H1 (cell line): ENCODE measurements around the gene RBFOX1.

ENCODE experiments used
- CTCF ChIP-seq, 3 experiments: IDR thresholded peaks; 1 replicate in 2 of 3; 2 replicates in 1 of 3; pipeline versions ENCODE4 v1.5.1 to v1.6.1; 2011; ENCODE audit warnings: low read length in 3 of 3, mild to moderate bottlenecking in 3 of 3, inconsistent platforms in 2 of 3, low read depth in 1 of 3, moderate library complexity in 1 of 3; ENCODE audit not compliant: insufficient read depth in 1 of 3; ENCODE audit errors: control extremely low read depth in 1 of 3
- JUN ChIP-seq: IDR thresholded peaks from 2 replicates; pipeline ENCODE4 v1.6.1; 2011; ENCODE audit warnings: low read depth, mild to moderate bottlenecking, improper control_type of control experiment, low read length
- POLR2A ChIP-seq, 2 experiments: IDR thresholded peaks; 1 replicate in 1 of 2; 2 replicates in 1 of 2; pipeline ENCODE4 v1.6.1; 2011; ENCODE audit warnings: low read depth in 2 of 2, low read length in 2 of 2, mild to moderate bottlenecking in 2 of 2; ENCODE audit errors: control extremely low read depth in 1 of 2

GRCh38 chr16:7577588-7577987 is 244.9 kb downstream of the RBFOX1 start:
- TF ChIP-seq POLR2A (IDR thresholded peaks at IDR 0.05; ENCODE audit: control extremely low read depth in 1 of 2, low read depth in 2 of 2, low read length in 2 of 2) (no peak), CTCF (IDR thresholded peaks at IDR 0.05; ENCODE audit: control extremely low read depth in 1 of 3, insufficient read depth in 1 of 3, low read depth in 1 of 3, low read length in 3 of 3) (no peak), JUN (no peak)
